ENCODE data around the gene GAD1. TPM values are rescaled to one million over a fixed set of nuclear protein-coding genes. Genes with fewer than 3 reads are reported as not detected.

Gene GAD1
- total RNA-seq, 4 donors from 2014 or later: 2.6 TPM; not detected in 3

- Histone ChIP-seq H3K27ac (no peak overlapping the region), H3K9me3 (no peaks in the 10 kb centered on the region), H3K4me3 (no peak overlapping the region), H3K36me3 (no peaks in the 10 kb centered on the region), H3K27me3 (peaks cover 64% of the 10 kb centered on the region), H3K4me1 (peaks cover 10% of the 10 kb centered on the region)
- DNase-seq (ENCODE audit: low spot score in 2 of 2): no peak
- TF ChIP-seq POLR2A (IDR thresholded peaks at IDR 0.05) (no peak), POLR2AphosphoS5 (IDR thresholded peaks at IDR 0.05) (no peak), EP300 (IDR thresholded peaks at IDR 0.05) (no peak), CTCF (IDR thresholded peaks at IDR 0.05) (no peak)
- 70% methylated on average over 6 of the region's 6 CpGs for WGBS
These were observed 11.3 kb downstream of the GAD1 start for GRCh38 chr2:170827841-170828532.

GRCh38 chr2:170828533-170828916, 11.8 kb downstream of the GAD1 start:
- no peak overlapping the region for H3K27ac ChIP-seq
- WGBS: 75% methylated on average over 5 of the region's 5 CpGs
- peaks cover 5% of the 10 kb centered on the region for H3K4me1 ChIP-seq
- H3K9me3 ChIP-seq: no peaks in the 10 kb centered on the region
- no peak overlapping the region for H3K4me3 ChIP-seq
- peaks cover 58% of the 10 kb centered on the region for H3K27me3 ChIP-seq
- H3K36me3 ChIP-seq: no peaks in the 10 kb centered on the region
- TF ChIP-seq POLR2A (IDR thresholded peaks at IDR 0.05) (no peak), EP300 (IDR thresholded peaks at IDR 0.05) (no peak), CTCF (IDR thresholded peaks at IDR 0.05) (no peak), POLR2AphosphoS5 (IDR thresholded peaks at IDR 0.05) (no peak)
- DNase-seq (ENCODE audit: low spot score in 2 of 2): no peak

- no peaks in the 10 kb centered on the region for H3K9me3 ChIP-seq
- H3K27me3 ChIP-seq: peaks cover 53% of the 10 kb centered on the region
- H3K4me1 ChIP-seq: no peaks in the 10 kb centered on the region
- 40% methylated on average over 2 of the region's 2 CpGs for WGBS
- TF ChIP-seq POLR2A (IDR thresholded peaks at IDR 0.05) (no peak), POLR2AphosphoS5 (IDR thresholded peaks at IDR 0.05) (no peak), CTCF (IDR thresholded peaks at IDR 0.05) (no peak), EP300 (IDR thresholded peaks at IDR 0.05) (no peak)
- H3K36me3 ChIP-seq: no peaks in the 10 kb centered on the region
- DNase-seq (ENCODE audit: low spot score in 2 of 2): no peak
- no peak overlapping the region for H3K27ac ChIP-seq
- H3K4me3 ChIP-seq: no peak overlapping the region
These were observed 12.3 kb downstream of the GAD1 start for GRCh38 chr2:170829036-170829435.

- Histone ChIP-seq H3K4me3 (no peak overlapping the region), H3K4me1 (no peaks in the 10 kb centered on the region), H3K27ac (no peak overlapping the region), H3K9me3 (no peaks in the 10 kb centered on the region), H3K36me3 (no peaks in the 10 kb centered on the region), H3K27me3 (peaks cover 42% of the 10 kb centered on the region)
- DNase-seq (ENCODE audit: low spot score in 2 of 2): no peak
- WGBS: 89% methylated on average over 3 of the region's 3 CpGs
- TF ChIP-seq POLR2A (IDR thresholded peaks at IDR 0.05) (no peak), CTCF (IDR thresholded peaks at IDR 0.05) (no peak), EP300 (IDR thresholded peaks at IDR 0.05) (no peak)
These were observed 13.5 kb downstream of the GAD1 start for GRCh38 chr2:170830166-170830565.

GRCh38 chr2:170831115-170831514, 14.4 kb downstream of the GAD1 start:
- TF ChIP-seq POLR2A (IDR thresholded peaks at IDR 0.05): no peak
- no peak for TF ChIP-seq CTCF (IDR thresholded peaks at IDR 0.05)
- TF ChIP-seq POLR2AphosphoS5 (IDR thresholded peaks at IDR 0.05): no peak
- TF ChIP-seq EP300 (IDR thresholded peaks at IDR 0.05): no peak
- Histone ChIP-seq H3K4me1 (no peaks in the 10 kb centered on the region), H3K27me3 (peaks cover 37% of the 10 kb centered on the region), H3K4me3 (no peak overlapping the region), H3K9me3 (no peaks in the 10 kb centered on the region), H3K27ac (no peak overlapping the region), H3K36me3 (no peaks in the 10 kb centered on the region)
- WGBS: 95% methylated on average over 3 of the region's 4 CpGs
- no peak for DNase-seq (ENCODE audit: low spot score in 2 of 2)

Measured in suprapubic skin (tissue), 4 donors.